Measurements from ENCODE around the gene FBXW11. TPM values are rescaled to one million over a fixed set of nuclear protein-coding genes. Genes with fewer than 3 reads are reported as not detected.
A peak's percentile ranks its signal among the peaks of the same experiment; 100 is the strongest.

FBXW11 gene
- polyA plus RNA-seq, 1 experiment = 77.1 TPM

DNA sequence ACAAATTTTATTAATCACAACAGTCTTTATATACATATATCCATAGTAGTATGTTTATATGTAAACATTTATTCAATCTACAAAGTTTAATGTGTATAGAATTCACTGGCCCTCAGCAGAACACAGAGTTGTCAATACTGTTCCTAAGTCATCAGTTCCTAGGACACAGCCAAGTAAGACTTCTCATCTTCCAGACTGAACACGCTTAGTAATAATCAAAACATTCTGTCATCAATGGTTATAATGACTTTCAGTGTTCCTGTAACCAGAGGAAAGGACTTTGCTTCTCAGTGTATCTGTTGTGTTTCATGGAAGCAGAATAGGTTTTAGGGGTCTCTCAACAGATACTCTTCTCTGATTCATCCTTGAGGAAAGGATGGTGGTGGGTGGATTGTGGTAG, 138.7 kb downstream of the FBXW11 start:
- TF ChIP-seq, protein P1, sequence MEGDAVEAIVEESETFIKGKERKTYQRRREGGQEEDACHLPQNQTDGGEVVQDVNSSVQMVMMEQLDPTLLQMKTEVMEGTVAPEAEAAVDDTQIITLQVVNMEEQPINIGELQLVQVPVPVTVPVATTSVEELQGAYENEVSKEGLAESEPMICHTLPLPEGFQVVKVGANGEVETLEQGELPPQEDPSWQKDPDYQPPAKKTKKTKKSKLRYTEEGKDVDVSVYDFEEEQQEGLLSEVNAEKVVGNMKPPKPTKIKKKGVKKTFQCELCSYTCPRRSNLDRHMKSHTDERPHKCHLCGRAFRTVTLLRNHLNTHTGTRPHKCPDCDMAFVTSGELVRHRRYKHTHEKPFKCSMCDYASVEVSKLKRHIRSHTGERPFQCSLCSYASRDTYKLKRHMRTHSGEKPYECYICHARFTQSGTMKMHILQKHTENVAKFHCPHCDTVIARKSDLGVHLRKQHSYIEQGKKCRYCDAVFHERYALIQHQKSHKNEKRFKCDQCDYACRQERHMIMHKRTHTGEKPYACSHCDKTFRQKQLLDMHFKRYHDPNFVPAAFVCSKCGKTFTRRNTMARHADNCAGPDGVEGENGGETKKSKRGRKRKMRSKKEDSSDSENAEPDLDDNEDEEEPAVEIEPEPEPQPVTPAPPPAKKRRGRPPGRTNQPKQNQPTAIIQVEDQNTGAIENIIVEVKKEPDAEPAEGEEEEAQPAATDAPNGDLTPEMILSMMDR (IDR thresholded peaks at IDR 0.05; ENCODE audit: low read depth, low read length) = no peak
- ChIA-PET CTCF (no interaction called here), POLR2A (no interaction called here)
- no peaks in the 10 kb centered on the region for H3K27me3 ChIP-seq (ENCODE audit: control insufficient read depth, insufficient read depth, low read length)
- DNase-seq (ENCODE audit: low read depth, low spot score) = no peak
- H3K9me3 ChIP-seq (ENCODE audit: control insufficient read depth, insufficient read depth, low read length) = no peaks in the 10 kb centered on the region
- no peak overlapping the region for H3K4me3 ChIP-seq (ENCODE audit: low read depth, low read length)
- H3K27ac ChIP-seq (ENCODE audit: low read depth, low read length) = no peak overlapping the region

DNA sequence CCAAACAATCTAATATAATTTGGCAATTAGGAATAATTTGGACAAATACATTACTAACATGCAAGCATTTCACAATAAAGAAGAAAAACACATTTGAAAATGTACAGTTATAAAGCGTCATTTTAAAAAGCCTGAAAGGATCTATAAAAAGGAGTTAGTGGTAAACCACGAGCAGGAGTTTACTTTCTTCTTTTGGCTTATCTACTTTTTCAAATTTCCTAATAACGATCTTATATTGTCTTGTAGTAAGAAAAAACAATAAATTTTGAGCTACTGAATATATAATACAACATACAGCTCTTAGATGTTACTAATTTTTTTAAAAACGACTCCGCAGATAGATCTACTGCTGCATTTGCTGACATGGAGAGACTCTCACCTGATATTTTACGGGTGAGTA, 141.0 kb downstream of the FBXW11 start:
- Histone ChIP-seq H3K27ac (ENCODE audit: low read depth, low read length) (no peak overlapping the region), H3K27me3 (ENCODE audit: control insufficient read depth, insufficient read depth, low read length) (no peaks in the 10 kb centered on the region), H3K4me3 (ENCODE audit: low read depth, low read length) (no peak overlapping the region), H3K9me3 (ENCODE audit: control insufficient read depth, insufficient read depth, low read length) (no peaks in the 10 kb centered on the region)
- TF ChIP-seq, protein P1 (IDR thresholded peaks at IDR 0.05; ENCODE audit: low read depth, low read length) = no peak
- DNase-seq (ENCODE audit: low read depth, low spot score) = no peak
- CTCF ChIA-PET = interaction anchor here (0.7 kb wide), 1 partner anchor 237 kb away, joined by 5 read pairs; no protein-coding TSS in a partner anchor
- POLR2A ChIA-PET = no interaction called here

DNA sequence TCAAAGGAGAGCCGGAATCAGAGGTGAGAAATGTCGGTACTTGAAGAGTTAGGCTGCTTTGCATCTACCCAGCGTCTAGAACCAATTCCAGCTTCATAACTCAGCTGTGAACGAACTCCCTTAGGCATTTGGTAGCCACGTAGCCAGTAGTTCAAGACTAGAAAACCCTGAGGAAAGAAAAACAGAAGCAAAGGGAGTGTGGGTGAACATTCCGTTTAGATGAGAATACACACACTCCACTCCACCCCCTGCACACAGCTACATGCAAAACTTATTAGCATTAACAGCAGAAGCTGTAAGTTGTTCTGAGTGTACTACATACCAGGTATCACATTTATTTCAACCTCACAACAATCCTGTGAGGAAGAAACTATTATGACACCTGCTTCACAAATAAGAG, 142.5 kb downstream of the FBXW11 start:
- Histone ChIP-seq H3K27me3 (ENCODE audit: control insufficient read depth, insufficient read depth, low read length) (no peaks in the 10 kb centered on the region), H3K27ac (ENCODE audit: low read depth, low read length) (peak overlapping the region; percentile 68)
- POLR2A ChIA-PET = interaction anchor here (1.0 kb wide), 1 partner anchor 30 kb away, joined by 3 read pairs; no protein-coding TSS in a partner anchor

DNA sequence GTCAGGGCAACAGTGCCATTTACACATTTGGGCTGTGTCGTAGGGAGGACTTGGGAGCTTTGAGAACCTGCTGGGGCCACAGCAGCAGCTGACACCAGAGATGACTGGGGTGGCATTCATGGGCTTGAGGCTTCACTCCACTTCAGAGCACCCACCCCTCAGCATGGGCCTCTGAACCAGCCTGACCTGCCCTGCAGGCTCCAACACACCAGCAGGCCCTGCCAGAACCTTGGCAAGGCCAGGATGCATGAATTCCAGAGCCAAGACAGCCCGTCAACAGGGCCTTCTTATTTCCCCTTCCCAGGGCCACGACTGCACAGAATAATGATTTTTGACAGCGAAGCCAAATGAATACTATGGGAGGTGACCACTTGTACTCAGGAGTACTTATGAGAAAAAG, 143.8 kb downstream of the FBXW11 start:
- POLR2A ChIA-PET = no interaction called here
- Histone ChIP-seq H3K4me3 (ENCODE audit: low read depth, low read length) (no peak overlapping the region), H3K27me3 (ENCODE audit: control insufficient read depth, insufficient read depth, low read length) (no peaks in the 10 kb centered on the region), H3K9me3 (ENCODE audit: control insufficient read depth, insufficient read depth, low read length) (peaks cover 5% of the 10 kb centered on the region; the same call in 1 of the 2 replicates), H3K27ac (ENCODE audit: low read depth, low read length) (no peak overlapping the region)
- CTCF ChIA-PET = interaction anchor here (0.6 to 0.7 kb wide), 2 partner anchors 8 to 39 kb away, joined by 3 to 4 read pairs; no protein-coding TSS in a partner anchor
- TF ChIP-seq, protein P1 (IDR thresholded peaks at IDR 0.05; ENCODE audit: low read depth, low read length) = no peak
- DNase-seq (ENCODE audit: low read depth, low spot score) = no peak

More for the DNA sequence above, 142.5 kb downstream of the FBXW11 start:
- peak; percentile 52 for DNase-seq (ENCODE audit: low read depth, low spot score)
- TF ChIP-seq, protein P1 (IDR thresholded peaks at IDR 0.05; ENCODE audit: low read depth, low read length) = no peak
- no peaks in the 10 kb centered on the region; the same call in 1 of the 2 replicates for H3K9me3 ChIP-seq (ENCODE audit: control insufficient read depth, insufficient read depth, low read length)
- no peak overlapping the region for H3K4me3 ChIP-seq (ENCODE audit: low read depth, low read length)
- CTCF ChIA-PET = interaction anchor here (0.8 kb wide), 1 partner anchor 14 kb away, joined by 4 read pairs; no protein-coding TSS in a partner anchor

DNA sequence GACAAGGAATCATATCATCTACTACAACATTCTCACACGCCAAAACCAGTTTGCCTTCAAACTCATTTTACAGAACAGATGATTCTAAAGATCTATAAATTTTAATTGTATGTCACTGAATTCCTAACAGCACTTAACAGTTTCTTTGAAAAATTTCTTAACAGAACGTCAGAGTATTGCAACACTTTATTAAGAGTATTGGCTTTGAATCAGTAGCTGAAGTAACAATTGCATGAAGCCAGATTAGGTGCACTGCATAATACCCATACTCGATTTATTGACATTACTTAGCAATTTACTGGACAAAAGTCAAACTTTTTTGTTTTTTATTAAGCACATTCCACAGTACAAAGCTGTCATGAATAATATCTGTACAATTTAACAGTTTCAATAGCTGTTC, 145.1 kb downstream of the FBXW11 start:
- CTCF ChIA-PET = interaction anchor here (0.6 kb wide), 1 partner anchor 303 kb away, joined by 3 read pairs; no protein-coding TSS in a partner anchor
- DNase-seq (ENCODE audit: low read depth, low spot score) = no peak
- Histone ChIP-seq H3K9me3 (ENCODE audit: control insufficient read depth, insufficient read depth, low read length) (peaks cover 5% of the 10 kb centered on the region; the same call in 1 of the 2 replicates), H3K27me3 (ENCODE audit: control insufficient read depth, insufficient read depth, low read length) (no peaks in the 10 kb centered on the region), H3K4me3 (ENCODE audit: low read depth, low read length) (no peak overlapping the region), H3K27ac (ENCODE audit: low read depth, low read length) (no peak overlapping the region)
- POLR2A ChIA-PET = no interaction called here
- TF ChIP-seq, protein P1 (IDR thresholded peaks at IDR 0.05; ENCODE audit: low read depth, low read length) = no peak

All from AG04450 (cell line).